Ureter (tissue), 1 donor: Measurements from ENCODE around the gene USP5. TPM values are rescaled to one million over a fixed set of nuclear protein-coding genes. Genes with fewer than 3 reads are reported as not detected.
"Not testable (repeated sequence)": the region's sequence is repeated elsewhere in the genome, so short reads cannot be mapped to it uniquely, and the experiment has no call there.

ENCODE experiments used
- DNase-seq: peaks from one replicate; pipeline ENCODE4 v3.0.0-alpha.2; 2020; ENCODE audit warnings: low spot score
- total RNA-seq: library from RNA; stranded (reverse); gene quantifications from one replicate; pipeline ENCODE4 v1.2.4, GENCODE V29; 2023
- donor health status: DM: yes; HTN: yes; CAD: no.

The USP5 gene
- total RNA-seq, 1 donor from 2014 or later: 106 TPM

DNA sequence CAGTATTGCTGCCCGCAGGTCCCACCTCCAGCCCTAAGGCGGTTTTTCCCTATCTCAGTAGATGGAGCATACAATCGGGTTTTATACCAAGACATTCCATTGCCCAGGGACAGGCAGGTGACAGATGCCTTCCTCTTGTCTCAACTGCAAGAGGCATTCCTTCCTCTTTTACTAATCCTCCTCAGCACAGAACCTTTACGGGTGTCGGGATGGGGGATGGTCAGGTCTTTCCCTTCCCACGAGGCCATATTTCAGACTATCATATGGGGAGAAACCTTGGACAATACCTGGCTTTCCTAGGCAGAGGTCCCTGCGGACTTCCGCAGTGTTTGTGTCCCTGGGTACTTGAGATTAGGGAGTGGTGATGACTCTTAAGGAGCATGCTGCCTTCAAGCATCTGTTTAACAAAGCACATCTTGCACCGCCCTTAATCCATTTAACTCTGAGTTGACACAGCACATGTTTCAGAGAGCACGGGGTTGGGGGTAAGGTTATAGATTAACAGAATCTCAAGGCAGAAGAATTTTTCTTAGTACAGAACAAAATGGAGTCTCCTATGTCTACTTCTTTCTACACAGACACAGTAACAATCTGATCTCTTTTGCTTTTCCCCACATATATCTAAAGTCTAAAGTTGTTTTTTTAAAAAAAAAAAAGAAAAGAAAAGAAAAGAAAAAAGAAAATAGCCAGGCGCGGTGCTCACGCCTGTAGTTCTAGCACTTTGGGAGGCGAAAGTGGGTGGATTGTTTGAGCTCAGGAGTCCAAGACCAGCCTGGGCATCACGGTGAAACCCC, 34.5 kb downstream of the USP5 start:
- not testable (repeated sequence) for DNase-seq

DNA sequence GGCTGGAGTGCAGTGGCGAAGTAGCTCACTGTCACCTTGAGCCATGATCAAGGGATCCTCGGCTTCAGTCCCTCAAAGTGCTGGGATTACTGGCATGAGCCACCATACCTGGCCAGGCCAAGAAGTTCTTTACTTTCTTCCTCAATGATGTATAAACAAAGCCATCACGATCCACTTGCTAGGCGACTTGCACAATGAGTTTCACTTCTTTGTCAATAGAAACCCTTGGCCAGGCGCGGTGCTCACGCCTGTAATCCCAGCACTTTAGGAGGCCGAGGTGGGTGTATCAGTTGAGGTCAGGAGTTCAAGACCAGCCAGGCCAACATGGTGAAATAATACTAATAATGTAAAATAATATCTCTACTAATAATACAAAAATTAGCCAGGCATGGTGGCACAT, 35.5 kb downstream of the USP5 start:
- DNase-seq: no peak

DNA sequence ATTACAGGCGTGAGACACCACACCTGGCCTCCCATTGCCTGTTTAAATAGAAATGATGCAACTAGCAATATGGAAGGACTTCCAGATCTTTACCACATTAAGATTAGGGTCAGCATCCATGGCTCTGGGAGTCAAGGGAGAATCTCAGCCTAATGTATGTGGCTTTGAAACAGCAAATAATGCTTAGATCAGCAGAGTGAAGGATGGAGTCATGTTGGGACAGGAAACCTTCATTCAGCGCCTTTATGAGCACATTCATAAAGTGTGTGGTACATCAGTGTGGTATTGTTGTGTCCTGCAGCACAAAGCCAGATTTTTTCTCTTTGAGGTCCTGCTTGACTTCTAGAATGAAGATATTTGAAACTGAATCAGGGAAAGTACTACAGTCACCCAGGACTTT, 36.4 kb downstream of the USP5 start:
- DNase-seq: no peak

DNA sequence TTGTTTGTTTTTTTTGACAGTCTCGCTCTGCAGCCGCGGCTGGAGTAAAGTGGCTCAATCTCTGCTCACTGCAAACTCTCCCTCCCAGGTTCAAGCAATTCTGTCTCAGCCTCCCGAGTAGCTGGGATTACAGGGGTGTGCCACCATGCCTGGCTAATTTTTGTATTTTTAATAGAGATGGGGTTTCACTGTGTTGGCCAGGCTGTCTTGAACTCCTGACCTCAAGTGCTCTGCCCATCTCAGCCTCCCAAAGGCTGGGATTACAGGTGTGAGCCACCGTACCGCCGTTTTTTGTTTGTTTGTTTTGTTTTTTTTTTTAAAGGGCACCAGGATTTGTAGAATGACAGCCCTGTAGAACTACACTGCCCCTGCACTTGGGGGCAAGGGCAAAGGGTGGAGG, 36.8 kb downstream of the USP5 start:
- DNase-seq: not testable (repeated sequence)

DNA sequence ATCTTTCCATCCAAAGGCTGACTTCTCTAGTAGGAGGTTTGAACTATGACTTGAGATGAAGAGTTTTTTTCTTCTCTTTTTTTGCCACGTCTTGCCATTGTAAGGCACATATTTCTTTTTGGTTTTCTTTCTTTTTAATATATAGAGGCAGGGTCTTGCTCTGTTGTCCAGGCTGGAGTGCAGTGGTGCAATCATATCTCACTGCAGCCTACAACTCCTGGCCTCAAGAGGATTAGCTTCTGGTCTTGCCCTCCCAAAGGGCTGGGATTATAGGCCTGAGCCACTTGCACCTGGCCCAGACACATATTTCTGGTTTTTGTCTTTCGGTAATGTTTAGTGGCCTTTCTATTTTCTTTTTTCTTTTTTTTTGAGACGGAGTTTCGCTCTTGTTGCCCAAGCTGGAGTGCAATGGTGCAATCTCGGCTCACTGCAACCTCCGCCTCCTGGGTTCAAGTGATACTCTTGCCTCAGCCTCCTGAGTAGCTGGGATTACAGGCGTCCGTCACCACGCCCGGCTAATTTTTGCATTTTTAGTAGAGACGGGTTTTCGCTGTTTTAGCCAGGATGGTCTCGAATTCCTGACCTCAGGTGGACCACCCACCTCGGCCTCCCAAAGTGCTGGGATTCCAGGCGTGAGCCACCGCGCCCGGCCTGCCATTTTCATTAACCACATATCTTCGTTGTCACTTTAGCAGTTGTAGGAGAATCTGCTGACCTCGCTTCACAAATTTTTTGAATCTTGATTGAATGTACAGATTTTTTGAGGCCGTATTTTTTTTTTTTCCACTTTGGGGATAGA, 38.0 kb downstream of the USP5 start:
- DNase-seq: not testable (repeated sequence)

DNA sequence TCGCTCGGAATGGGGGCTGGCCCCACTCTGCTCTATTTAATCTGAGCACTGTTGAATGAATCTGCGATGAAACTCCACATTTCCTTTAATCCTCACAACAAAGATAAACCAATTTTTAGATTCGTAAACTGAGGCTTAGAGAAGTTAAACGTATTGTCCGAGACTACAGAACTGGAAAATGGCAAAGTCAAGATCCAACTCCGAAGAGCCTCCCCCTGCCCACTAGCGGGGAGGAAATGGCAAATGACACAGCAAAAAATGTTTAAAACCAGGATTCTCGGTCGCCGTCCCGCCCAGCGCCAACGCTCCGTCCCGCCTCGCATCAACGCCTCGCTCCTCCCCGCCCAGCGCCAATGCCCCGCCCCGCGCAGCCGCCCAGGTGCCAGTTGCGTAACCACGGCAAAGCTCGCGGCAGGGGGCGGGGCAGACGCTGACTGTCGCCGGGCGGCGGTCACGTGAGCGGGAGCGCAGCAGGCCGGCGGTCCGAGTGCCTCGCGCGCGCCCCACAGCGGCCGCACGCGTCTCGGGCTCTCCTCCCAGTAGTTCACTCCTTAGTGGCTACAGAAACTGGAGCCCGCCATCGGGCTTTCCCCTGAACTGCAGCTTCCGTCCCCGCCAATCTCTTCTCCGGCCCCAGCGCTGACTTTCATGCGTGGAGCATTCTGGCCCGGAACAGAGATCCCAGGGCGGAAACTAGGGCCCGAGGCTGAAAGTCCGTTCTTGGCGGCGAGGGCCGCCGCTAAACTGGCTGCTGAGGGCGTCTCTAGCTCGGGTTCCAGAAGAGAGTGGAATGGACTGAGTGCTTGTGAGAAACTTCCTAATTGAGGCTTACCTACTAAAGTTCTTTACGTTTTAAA, 39.1 kb downstream of the USP5 start:
- DNase-seq: peak; percentile 98

DNA sequence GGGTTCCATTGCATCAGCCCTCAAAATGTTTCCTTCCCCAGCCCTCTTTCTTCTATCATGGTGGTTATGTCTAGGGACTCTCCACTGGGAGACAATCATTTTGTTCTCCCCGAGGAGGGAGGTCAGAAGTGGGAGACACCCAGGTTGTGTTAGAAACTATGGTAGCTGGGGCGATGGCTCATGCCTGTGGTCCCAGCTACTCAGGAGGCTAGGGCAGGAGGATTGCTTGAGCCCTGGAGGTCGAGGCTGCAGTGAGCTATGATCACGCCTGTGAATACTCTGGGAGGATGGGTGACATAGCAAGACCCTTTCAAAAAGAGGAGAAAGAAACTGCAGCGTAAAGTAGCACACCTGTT, 39.7 kb downstream of the USP5 start:
- no peak for DNase-seq

DNA sequence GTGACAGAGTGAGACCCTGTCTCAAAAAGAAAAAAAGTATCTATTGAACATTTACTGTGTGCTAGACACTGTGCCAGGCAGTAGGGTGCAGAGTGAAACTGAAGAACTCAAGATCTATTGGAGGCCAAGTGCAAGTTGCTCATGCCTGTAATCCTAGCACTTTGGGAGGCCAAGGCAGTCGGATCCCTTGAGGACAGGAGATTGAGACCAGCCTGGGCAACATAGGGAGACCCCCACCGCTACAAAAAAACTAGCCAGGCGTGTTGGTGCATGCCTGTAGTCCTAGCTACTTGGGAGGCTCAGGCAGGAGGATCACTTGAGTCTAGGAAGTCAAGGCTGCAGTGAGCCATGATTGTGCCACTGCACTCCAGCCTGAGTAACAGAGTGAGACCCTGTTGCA, 40.7 kb downstream of the USP5 start:
- not testable (repeated sequence) for DNase-seq

DNA sequence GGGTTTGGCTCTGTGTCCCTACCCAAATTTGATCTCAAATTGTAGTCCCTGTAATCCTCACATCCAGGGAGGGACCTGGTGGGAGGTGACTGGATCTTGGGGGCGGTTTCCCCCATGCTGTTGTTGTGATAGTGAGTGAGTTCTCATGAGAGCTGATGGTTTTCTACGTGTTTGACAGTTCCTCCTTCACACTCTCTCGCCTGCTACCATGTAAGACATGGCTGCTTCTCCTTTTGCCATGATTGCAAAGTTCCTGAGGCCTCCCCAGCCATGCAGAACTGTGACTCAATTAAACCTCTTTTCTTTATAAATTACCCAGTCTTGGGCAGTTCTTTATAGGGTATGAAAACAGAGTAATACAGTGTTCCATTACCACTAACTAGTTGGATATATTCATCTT, 42.4 kb downstream of the USP5 start:
- no peak for DNase-seq

DNA sequence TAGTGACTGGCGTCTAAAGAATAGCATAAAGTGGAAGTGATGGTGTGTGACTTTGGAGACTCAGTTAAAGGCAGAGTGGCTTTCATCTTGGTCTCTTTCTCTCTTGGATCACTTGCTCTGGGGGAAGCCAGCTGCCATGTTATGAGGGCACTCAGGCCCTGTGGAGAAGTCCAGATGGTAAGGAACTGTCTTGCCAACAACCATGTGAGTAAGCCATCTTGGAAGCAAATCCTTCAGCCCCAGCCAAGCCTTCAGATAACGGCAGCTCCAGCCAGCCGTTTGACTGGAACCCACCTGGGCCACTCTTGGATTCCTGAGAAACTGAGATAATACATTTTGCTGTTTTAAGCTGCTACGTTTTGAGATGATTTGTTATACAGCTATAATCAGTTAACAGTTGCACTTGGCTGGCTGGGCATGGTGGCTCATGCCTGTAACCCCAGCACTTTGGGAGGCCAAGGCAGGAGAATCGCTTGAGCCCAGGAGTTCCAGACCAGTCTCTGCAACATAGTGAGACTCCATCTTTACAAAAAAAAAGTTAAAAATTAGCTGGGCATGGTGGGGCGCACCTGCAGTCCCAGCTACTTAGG, 45.0 kb downstream of the USP5 start:
- DNase-seq: no peak

DNA sequence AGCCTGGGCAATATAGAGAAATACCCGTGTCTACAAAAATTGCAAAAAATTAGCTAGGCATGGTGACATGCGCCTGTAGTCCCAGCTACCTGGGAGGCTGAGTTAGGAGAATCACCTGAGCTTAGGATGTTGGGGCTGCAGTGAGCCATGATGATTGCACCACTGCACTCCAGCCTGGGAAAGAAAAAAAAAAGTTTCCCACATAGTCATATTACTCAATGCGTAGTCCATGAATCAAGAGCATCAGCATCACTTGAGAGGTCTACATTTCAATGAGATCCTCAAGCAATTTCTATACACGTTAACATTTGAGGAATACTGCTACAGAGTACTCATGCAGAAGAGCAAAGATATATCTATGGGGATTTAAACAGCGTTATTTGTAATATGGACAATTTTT, 47.5 kb downstream of the USP5 start:
- no peak for DNase-seq

DNA sequence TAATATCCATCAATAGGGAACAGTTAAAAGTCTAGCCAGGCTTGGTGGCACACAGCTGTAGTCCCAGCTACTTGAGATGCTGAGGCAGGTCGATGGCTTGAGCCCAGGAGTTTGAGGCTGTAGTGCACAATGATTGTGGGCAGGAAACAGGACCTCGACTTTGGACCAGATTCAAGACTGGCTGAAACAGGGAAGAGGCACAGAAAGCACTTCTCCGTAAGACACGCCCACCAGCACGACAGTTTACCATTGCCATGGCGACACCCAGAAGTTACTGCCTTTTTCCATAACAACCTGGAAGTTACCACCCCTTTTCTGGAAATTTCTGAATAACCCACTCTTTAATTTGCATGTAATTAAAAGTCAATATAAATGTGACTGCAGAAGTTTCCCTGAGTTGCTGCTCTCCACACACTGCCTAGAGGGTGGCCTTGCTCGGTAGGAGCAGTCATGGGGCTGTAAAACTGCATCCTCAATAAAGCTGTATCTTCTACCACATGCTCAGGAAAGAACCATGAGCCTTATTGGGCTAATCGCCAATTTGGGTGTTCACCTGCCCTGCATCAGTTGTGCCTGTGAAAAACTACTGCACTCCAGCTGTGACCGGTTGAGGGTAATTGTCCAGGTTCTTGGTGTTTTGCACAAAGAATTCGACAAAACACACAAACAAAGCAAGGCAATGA, 48.0 kb downstream of the USP5 start:
- DNase-seq: peak; percentile 67

DNA sequence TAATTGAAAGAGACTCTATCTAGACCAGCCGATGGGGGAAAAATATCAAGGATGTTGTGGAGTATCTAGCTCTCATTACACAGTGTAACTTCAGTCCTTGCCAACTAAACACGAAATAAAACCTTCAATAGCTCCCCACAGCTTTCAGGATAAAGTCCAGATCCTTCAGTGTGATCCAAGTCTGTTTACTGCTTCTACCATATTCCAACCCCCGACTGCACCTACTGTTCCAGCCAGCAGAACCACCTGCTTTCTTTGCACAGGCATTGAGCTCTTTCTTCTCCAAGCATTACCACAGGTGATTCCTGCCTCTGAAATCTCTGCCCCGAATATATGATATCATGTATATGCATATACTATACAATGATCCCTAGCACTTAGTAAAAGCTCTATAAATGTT, 50.5 kb downstream of the USP5 start:
- no peak for DNase-seq

DNA sequence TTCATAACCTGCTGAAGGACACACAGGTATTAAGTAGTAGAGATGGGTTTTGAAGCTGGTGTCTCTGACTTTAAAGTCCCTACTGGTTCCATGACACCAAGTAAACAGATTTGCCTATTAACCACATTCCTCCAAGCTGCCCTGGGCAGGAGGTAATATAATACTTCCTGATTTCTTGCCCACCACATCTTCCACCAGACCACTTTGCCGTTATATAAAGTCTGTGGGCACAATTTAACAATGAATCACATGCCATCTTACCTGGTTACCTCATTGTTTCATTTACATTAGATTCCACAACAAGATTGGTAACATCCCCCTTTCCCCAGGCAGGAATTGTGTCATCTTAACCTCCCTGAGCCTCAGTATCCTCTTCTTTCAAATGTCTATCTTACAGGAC, 51.8 kb downstream of the USP5 start:
- no peak for DNase-seq

DNA sequence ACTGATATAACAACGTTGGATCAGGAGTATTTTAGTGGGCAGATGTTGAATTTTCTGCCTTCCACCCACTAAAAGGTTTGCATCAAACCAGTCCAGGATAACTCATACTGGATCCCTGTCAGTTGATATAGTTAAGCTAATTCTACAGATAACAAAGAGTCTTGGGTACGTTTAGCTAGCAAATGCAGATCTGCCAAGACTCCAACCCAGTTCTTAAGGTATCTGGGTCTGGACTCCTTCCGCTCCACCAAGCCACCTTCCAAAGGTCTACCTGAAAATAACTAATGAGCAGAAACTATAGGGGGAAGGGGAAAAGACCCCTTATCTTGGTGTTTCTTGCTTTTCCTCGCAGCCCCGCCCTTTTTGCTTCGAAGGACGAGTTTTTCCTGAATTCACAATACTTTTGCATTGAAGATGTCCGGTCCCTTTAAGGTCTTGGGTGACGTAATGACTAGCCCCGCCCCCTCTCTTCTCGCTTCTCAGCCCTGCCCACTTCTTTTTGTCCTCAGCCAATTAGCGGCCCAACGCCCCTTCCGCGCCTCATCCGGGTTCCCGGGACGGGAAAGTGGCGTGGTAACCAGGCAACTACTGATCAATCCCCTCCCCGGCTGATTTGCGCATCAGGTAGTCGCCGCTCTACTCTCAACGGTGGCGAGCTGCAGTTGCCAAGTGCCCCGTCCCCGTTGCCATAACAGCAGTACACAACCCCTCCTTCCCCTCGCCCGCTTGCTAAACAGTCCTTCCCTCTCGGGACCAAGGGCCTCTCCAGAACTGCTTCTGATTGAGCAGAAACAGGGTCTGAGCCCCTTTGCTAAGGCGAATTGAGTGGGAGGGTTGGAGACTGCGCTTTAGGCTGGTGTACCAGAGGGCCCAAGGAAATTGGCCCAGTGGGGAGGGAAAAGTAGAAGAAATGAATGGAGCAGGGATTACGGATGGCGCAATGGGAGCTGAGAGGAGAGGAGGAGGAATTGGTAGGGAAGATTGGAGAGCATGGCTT, 52.6 kb downstream of the USP5 start, which contains the start of gene LRRC23:
Gene LRRC23 (plus strand): TSS at position 543 of the 997 bp plus-strand sequence. CDS start 812 bp downstream, outside the sequence.
- DNase-seq: peak; percentile 98

DNA sequence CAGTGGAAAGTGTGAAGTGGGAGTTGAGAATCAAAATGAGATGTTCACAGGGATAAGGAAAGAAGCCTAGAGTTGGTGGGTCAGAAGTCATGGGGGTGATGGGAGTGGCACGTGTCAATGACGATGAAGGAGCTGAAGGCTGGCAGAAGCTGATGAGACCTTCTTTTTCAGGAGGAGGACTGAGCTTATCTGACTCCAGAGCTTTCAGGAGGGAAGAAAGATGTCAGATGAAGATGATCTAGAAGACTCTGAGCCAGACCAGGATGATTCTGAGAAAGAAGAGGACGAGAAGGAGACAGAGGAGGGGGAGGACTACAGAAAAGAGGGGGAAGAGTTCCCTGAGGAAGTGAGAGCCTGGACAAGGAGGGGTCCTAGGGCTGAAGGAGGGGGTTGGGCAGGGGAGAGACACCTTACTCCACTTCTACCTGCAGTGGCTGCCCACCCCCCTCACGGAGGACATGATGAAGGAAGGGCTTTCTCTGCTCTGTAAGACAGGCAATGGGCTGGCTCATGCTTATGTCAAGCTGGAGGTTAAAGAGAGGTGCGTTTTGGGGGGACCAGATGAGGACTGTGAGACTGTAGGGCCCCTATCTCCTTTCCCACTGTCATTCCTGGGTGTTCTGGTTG, 53.6 kb downstream of the USP5 start:
- DNase-seq: no peak

DNA sequence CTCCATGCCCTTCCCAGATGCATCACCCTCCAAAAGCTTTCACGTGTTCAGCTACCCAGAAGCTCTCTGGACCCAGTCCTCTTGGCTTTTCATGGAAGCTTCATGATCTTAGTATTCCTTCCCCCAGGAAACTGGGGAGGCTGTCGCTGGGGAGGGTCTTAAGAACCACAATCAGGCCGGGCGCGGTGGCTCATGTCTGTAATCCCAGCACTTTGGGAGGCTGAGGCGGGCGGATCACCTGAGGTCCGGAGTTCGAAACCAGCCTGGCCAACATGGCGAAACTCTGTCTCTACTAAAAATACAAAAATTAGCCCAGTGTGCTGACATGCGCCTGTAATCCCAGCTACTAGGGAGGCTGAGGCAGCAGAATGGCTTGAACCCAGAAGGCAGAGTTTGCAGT, 56.2 kb downstream of the USP5 start:
- not testable (repeated sequence) for DNase-seq

DNA sequence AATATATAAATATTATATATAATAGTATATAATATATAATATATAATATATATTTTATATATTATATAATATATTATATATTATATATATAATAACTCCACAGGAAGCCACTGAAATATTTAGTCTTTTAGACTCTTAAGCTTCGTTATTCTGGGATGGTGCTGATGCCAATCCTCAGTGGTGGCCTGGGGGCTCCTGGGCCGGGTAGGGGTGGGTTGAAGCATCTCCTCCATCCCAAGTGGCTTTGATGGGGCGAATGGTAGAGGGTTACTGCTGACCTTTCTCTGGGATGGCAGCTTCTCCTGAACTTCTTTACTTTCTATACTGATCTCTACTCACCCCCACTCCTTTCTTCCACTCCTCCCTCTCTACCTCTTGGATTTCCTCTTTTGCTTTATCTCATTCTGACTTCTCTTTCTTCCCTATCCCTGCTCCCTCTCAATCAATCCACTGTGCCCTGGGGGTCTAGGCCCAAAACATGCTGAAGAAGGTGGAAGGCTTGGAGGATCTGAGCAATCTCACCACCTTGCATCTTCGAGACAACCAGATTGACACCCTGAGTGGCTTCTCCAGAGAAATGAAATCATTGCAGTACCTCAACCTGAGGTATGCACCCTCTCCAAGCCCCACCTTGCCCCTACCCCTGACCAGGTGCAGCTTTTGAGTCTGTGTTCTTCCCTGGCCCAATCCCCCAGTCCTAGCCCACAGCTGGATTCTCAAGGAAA, 57.6 kb downstream of the USP5 start:
- DNase-seq: no peak
